AG04450 (cell line): ENCODE measurements around the gene PHYHIPL. TPM values are rescaled to one million over a fixed set of nuclear protein-coding genes. Genes with fewer than 3 reads are reported as not detected.

ENCODE experiments used
- CTCF ChIA-PET: fragments of 300-600, 350-600 bp; formaldehyde crosslinking; extraction: SDS; loops from one replicate; lab custom pipeline; 2022; ENCODE audit warnings: antibody characterized with exemption, inconsistent platforms; lab: Charles Lee
- POLR2A ChIA-PET: fragments of 350-600 bp; formaldehyde crosslinking; extraction: SDS; loops from one replicate; lab custom pipeline; 2021; ENCODE audit warnings: antibody characterized with exemption, inconsistent platforms; lab: Yijun Ruan, JAX
- DNase-seq: peaks from one replicate; pipeline ENCODE4 v3.0.0-alpha.2; 2011; ENCODE audit warnings: low read depth, low spot score
- H3K27ac ChIP-seq: one replicate; pipeline ENCODE4 v1.5.1; 2012; ENCODE audit warnings: low read depth, low read length, control low read depth
- H3K27me3 ChIP-seq: one replicate; pipeline ENCODE4 v1.6.0; 2012; ENCODE audit warnings: low read length; ENCODE audit not compliant: control insufficient read depth, insufficient read depth
- H3K4me3 ChIP-seq: 2 replicates; pipeline ENCODE4 v1.5.1; 2011; ENCODE audit warnings: mild to moderate bottlenecking, low read depth, low read length, control low read depth
- H3K9me3 ChIP-seq: 2 replicates; pipeline ENCODE4 v1.5.1; 2012; ENCODE audit warnings: low read length; ENCODE audit not compliant: control insufficient read depth, insufficient read depth
- CTCF ChIP-seq: IDR thresholded peaks from 2 replicates; pipeline ENCODE4 v1.5.1; 2011; ENCODE audit warnings: low read depth, low read length, control low read depth, inconsistent platforms
- polyA plus RNA-seq: library from polyadenylated mRNA; depleted of rRNA; stranded (reverse); fragments of >200 nt; gene quantifications from 2 replicates; pipeline ENCODE4 v1.2.3, GENCODE V29; 2011

The PHYHIPL gene
- polyA plus RNA-seq, 1 experiment, result not detected

- ChIA-PET POLR2A (no interaction called here), CTCF (interaction anchor here (0.5 to 1.9 kb wide), 3 partner anchors 198 to 379 kb away, joined by 3 to 7 read pairs (median 5); no protein-coding TSS in a partner anchor)
- DNase-seq, result no peak
- H3K27ac ChIP-seq, result no peak overlapping the region
- no peak overlapping the region for H3K4me3 ChIP-seq
- no peak for TF ChIP-seq CTCF
- H3K27me3 ChIP-seq, result no peaks in the 10 kb centered on the region
- H3K9me3 ChIP-seq, result no peaks in the 10 kb centered on the region
Observed at GRCh38 chr10:59243611-59244195, 67.3 kb downstream of the PHYHIPL start.

- TF ChIP-seq CTCF, result no peak
- H3K4me3 ChIP-seq, result no peak overlapping the region
- POLR2A ChIA-PET, result no interaction called here
- CTCF ChIA-PET, result interaction anchor here (1.7 kb wide), 1 partner anchor 378 kb away, joined by 7 read pairs; no protein-coding TSS in a partner anchor
- H3K9me3 ChIP-seq, result no peaks in the 10 kb centered on the region
- no peaks in the 10 kb centered on the region for H3K27me3 ChIP-seq
- DNase-seq, result no peak
- no peak overlapping the region for H3K27ac ChIP-seq
Observed at GRCh38 chr10:59244871-59245270, 68.4 kb downstream of the PHYHIPL start.

- Histone ChIP-seq H3K27me3 (no peaks in the 10 kb centered on the region), H3K9me3 (no peaks in the 10 kb centered on the region), H3K4me3 (no peak overlapping the region), H3K27ac (no peak overlapping the region)
- no peak for TF ChIP-seq CTCF
- POLR2A ChIA-PET, result no interaction called here
- CTCF ChIA-PET, result interaction anchor here (1.4 kb wide), 1 partner anchor 334 kb away, joined by 4 read pairs; no protein-coding TSS in a partner anchor
- no peak for DNase-seq
Observed at GRCh38 chr10:59245686-59246085, 69.2 kb downstream of the PHYHIPL start.

GRCh38 chr10:59252491-59252890, 76.0 kb downstream of the PHYHIPL start:
- ChIA-PET CTCF (interaction anchor here (1.0 kb wide), 1 partner anchor 328 kb away, joined by 4 read pairs; no protein-coding TSS in a partner anchor), POLR2A (no interaction called here)
- H3K27me3 ChIP-seq, result no peaks in the 10 kb centered on the region

More at GRCh38 chr10:59252491-59252890, 76.0 kb downstream of the PHYHIPL start:
- DNase-seq, result no peak
- Histone ChIP-seq H3K27ac (no peak overlapping the region), H3K4me3 (no peak overlapping the region), H3K9me3 (no peaks in the 10 kb centered on the region)
- TF ChIP-seq CTCF, result no peak
